PFSK-1 (cell line): ENCODE data around the gene DNAJB13.

Experiments
- FOXP2 ChIP-seq: optimal IDR thresholded peaks from 2 replicates; pipeline ENCODE3; 2011; ENCODE audit warnings: borderline replicate concordance, control low read depth, inconsistent platforms; ENCODE audit not compliant: insufficient read depth; ENCODE audit errors: extremely low read length, extremely low read depth
- POLR2AphosphoS5 ChIP-seq: IDR thresholded peaks from 2 replicates; pipeline ENCODE4 v1.6.1; 2012; ENCODE audit warnings: low read depth, mild to moderate bottlenecking, control low read depth, low read length, moderate library complexity
- SIN3A ChIP-seq: IDR thresholded peaks from 2 replicates; pipeline ENCODE4 v1.6.1; 2012; ENCODE audit warnings: mild to moderate bottlenecking, low read length, moderate library complexity, borderline replicate concordance; ENCODE audit not compliant: insufficient read depth
- TAF1 ChIP-seq: IDR thresholded peaks from 2 replicates; pipeline ENCODE4 v1.6.1; 2012; ENCODE audit warnings: low read length, control low read depth, borderline replicate concordance; ENCODE audit not compliant: insufficient read depth
- TF ChIP-seq, protein P1 (sequence below), 2 experiments: IDR thresholded peaks; 2 replicates each; pipeline versions ENCODE4 v1.6.1 to v1.8.0; 2011 to 2012; ENCODE audit warnings: low read depth in 2 of 2, low read length in 2 of 2, control low read depth in 1 of 2, inconsistent platforms in 1 of 2, mild to moderate bottlenecking in 1 of 2, moderate library complexity in 1 of 2; ENCODE audit not compliant: insufficient read depth in 1 of 2

DNAJB13 gene

DNA sequence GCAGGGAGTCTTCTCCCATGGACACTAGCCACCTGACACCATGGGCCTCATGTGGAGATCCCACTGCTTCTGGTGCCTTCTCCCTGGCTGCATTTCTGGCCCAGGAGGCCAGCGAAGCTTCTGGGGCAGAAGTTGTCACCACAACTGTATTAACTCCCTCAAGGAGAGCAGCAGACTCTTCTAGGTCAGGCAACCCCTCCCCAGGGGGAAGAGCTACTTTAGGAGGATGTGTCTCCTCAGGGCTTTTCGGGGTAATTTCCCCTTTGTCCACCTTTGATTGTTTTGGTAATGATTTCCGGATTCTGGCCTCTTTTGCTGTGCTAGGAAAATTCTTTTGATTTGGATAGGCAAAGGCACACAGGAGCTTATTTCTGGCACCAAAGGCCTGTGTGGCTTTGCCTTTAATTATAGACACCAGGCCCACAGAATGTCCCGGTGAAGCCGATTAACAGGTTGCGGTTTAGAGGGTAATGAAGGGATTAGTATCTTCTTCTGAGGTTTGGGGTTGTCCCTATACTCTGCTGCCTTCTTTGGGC is 40.7 kb downstream of the DNAJB13 start:
- TF ChIP-seq SIN3A (no peak), TAF1 (no peak), POLR2AphosphoS5 (no peak), FOXP2 (no peak)
- TF ChIP-seq, protein P1, sequence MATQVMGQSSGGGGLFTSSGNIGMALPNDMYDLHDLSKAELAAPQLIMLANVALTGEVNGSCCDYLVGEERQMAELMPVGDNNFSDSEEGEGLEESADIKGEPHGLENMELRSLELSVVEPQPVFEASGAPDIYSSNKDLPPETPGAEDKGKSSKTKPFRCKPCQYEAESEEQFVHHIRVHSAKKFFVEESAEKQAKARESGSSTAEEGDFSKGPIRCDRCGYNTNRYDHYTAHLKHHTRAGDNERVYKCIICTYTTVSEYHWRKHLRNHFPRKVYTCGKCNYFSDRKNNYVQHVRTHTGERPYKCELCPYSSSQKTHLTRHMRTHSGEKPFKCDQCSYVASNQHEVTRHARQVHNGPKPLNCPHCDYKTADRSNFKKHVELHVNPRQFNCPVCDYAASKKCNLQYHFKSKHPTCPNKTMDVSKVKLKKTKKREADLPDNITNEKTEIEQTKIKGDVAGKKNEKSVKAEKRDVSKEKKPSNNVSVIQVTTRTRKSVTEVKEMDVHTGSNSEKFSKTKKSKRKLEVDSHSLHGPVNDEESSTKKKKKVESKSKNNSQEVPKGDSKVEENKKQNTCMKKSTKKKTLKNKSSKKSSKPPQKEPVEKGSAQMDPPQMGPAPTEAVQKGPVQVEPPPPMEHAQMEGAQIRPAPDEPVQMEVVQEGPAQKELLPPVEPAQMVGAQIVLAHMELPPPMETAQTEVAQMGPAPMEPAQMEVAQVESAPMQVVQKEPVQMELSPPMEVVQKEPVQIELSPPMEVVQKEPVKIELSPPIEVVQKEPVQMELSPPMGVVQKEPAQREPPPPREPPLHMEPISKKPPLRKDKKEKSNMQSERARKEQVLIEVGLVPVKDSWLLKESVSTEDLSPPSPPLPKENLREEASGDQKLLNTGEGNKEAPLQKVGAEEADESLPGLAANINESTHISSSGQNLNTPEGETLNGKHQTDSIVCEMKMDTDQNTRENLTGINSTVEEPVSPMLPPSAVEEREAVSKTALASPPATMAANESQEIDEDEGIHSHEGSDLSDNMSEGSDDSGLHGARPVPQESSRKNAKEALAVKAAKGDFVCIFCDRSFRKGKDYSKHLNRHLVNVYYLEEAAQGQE (IDR thresholded peaks at IDR 0.05; ENCODE audit: insufficient read depth in 1 of 2, low read depth in 2 of 2, low read length in 2 of 2): no peak

DNA sequence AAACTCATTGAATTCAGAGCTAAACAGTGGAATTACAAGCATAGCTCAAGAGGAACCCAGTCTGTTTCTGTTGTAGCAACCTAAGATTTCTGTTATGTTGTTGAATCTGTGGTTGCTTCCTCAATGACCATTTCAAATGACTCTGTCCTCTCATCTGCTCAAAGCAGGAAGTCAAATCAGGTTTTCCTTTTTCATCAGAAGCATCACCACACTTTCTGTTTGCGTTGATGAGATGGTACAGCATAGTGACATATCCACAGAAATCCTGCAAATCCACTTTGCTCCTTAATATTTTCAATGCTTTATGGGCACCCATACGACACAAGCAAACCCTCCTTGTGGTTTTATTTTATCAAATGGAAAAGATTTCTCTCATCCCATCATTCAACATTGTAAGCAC is 44.4 kb downstream of the DNAJB13 start:
- TF ChIP-seq FOXP2: no peak
- no peak for TF ChIP-seq POLR2AphosphoS5
- TF ChIP-seq SIN3A: no peak
- TF ChIP-seq, protein P1 (IDR thresholded peaks at IDR 0.05; ENCODE audit: insufficient read depth in 1 of 2, low read depth in 2 of 2, low read length in 2 of 2): no peak
- TF ChIP-seq TAF1: no peak

DNA sequence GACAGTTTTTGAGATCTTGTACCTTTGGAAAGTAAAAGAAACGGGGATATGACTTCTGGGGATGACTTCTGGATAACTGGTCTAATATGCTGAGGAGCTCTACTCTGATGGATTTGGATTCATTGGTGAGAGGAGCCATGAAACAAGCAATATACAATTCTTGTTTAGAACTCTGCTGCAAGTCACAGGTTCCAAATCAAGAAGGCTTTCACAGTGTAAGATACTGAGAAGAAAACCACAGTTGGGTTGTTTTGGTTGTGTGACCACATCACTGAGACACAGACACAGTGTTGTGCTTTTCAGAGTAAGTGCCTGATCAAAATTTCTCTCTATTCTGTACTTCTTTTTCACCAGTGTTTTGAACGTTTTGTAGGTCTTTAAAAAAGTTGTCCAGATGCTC is 44.9 kb downstream of the DNAJB13 start:
- no peak for TF ChIP-seq SIN3A
- TF ChIP-seq, protein P1 (IDR thresholded peaks at IDR 0.05; ENCODE audit: insufficient read depth in 1 of 2, low read depth in 2 of 2, low read length in 2 of 2): no peak
- TF ChIP-seq POLR2AphosphoS5: no peak
- no peak for TF ChIP-seq FOXP2
- no peak for TF ChIP-seq TAF1

DNA sequence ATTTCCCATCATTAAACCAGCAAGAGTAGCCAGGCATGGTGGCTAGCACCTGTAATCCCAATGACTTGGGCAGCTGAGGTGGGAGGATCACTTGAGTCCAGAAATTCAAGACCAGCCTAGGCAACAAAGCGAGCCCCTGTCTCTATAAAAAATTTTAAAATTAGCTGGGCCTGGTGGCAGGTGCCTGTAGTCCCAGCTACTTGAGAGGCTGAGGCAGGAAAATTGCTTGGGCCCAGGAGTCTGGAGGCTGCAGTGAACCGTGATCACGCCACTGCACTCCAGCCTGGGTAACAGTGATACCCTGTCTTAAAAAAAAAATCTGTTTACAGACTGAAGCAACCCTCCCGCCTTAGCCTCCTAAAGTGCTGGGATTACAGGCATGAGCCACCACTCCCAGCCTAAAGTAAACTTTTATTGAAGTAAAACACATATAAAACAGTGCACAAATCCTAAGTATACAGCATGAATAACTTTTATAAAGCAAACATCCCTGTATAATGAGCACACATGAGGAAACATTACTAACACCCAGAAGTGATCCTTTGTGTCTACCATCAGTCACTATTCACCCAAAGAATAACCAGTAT is 45.4 kb downstream of the DNAJB13 start:
- no peak for TF ChIP-seq SIN3A
- no peak for TF ChIP-seq FOXP2
- TF ChIP-seq TAF1: no peak
- TF ChIP-seq POLR2AphosphoS5: no peak
- TF ChIP-seq, protein P1 (IDR thresholded peaks at IDR 0.05; ENCODE audit: insufficient read depth in 1 of 2, low read depth in 2 of 2, low read length in 2 of 2): no peak
